HepG2 (cell line): Measurements from ENCODE around the gene RPS6KA3. TPM values are rescaled to one million over a fixed set of nuclear protein-coding genes. Genes with fewer than 3 reads are reported as not detected.

Experiments
- ATAC-seq: fragments of 200-7000 bp; cut with Tn5 transposase; 3 replicates; pipeline ENCODE4 v1.9.1; 2020; ENCODE audit warnings: mild to moderate bottlenecking, moderate library complexity
- BruUV-seq: library from RNA; stranded (reverse); fragments of 400-500 nt; replicated peaks from 2 replicates; lab custom pipeline; 2021; lab: Mats Ljungman, UMichigan
- CTCF ChIA-PET: fragments of 300-600 bp; formaldehyde crosslinking; extraction: SDS; loops from one replicate; lab custom pipeline; 2021; ENCODE audit warnings: low total read pairs, inconsistent platforms, low intra/inter-chr PET ratio; lab: Yijun Ruan, JAX
- POLR2A ChIA-PET: fragments of 350-600 bp; sonication (Branson Sonifier 250); formaldehyde crosslinking; loops from one replicate; lab custom pipeline; 2020; ENCODE audit warnings: antibody characterized with exemption, inconsistent platforms; lab: Yijun Ruan, JAX
- DNase-seq: peaks from one replicate; pipeline ENCODE4 v3.0.0-alpha.2; 2015; ENCODE audit warnings: low spot score
- FAIRE-seq: peaks from 3 replicates; lab custom pipeline; 2011; peaks lifted over from hg19 to GRCh38; lab: Jason Lieb, UNC
- H2AFZ ChIP-seq: one replicate; pipeline ENCODE4 v1.6.1; 2011; ENCODE audit warnings: low read length, inconsistent platforms
- H3K27ac ChIP-seq: fragments of 300-600 bp; 3 replicates; pipeline ENCODE4 v1.8.0; 2011; ENCODE audit warnings: mixed run types, mild to moderate bottlenecking, mixed read lengths, low read length, inconsistent platforms; ENCODE audit not compliant: insufficient read depth; ENCODE audit errors: extremely low read length
- H3K27me3 ChIP-seq, 2 experiments: fragments of 200-600 bp in 1 of 2; 2 replicates in 1 of 2; 3 replicates in 1 of 2; pipeline versions ENCODE4 v1.6.0 to v1.8.0; 2011; ENCODE audit warnings: low read length in 2 of 2, mild to moderate bottlenecking in 2 of 2, moderate library complexity in 2 of 2, inconsistent platforms in 1 of 2; ENCODE audit not compliant: insufficient read depth in 2 of 2, control insufficient read depth in 1 of 2
- H3K36me3 ChIP-seq, 2 experiments: fragments of 200-600 bp in 1 of 2; replicated peaks in 1 of 2; 2 replicates in 1 of 2; 3 replicates in 1 of 2; pipeline versions ENCODE4 v1.5.1 to v1.8.0; 2011; ENCODE audit warnings: low read length in 2 of 2, inconsistent platforms in 1 of 2; ENCODE audit not compliant: insufficient read depth in 2 of 2, control insufficient read depth in 1 of 2
- H3K4me1 ChIP-seq: 2 replicates; pipeline ENCODE4 v1.5.1; 2012; ENCODE audit warnings: low read length, inconsistent platforms; ENCODE audit not compliant: insufficient read depth
- H3K4me2 ChIP-seq: 2 replicates; pipeline ENCODE4 v1.6.0; 2011; ENCODE audit warnings: low read depth, low read length, inconsistent platforms
- H3K4me3 ChIP-seq, 3 experiments: fragments of 200-600 bp in 1 of 3; sonication (generic), shearing (Covaris generic) in 1 of 3; replicated peaks in 1 of 3; 2 replicates each; pipeline ENCODE4 v1.5.1; 2011 to 2016; ENCODE audit warnings: low read length in 3 of 3, inconsistent platforms in 2 of 3, low read depth in 2 of 3, mild to moderate bottlenecking in 2 of 3, control low read depth in 1 of 3, mixed read lengths in 1 of 3; ENCODE audit not compliant: insufficient read depth in 1 of 3
- H3K79me2 ChIP-seq: one replicate; pipeline ENCODE4 v1.6.1; 2011; ENCODE audit warnings: low read length, inconsistent platforms; ENCODE audit not compliant: insufficient read depth
- H3K9ac ChIP-seq: 2 replicates; pipeline ENCODE4 v1.6.0; 2011; ENCODE audit warnings: mild to moderate bottlenecking, low read depth, low read length, inconsistent platforms; ENCODE audit not compliant: insufficient read depth
- H3K9me3 ChIP-seq: 2 replicates; pipeline ENCODE4 v1.5.1; 2012; ENCODE audit warnings: mild to moderate bottlenecking, low read length
- H4K20me1 ChIP-seq: 2 replicates; pipeline ENCODE4 v1.6.0; 2011; ENCODE audit warnings: inconsistent platforms, mild to moderate bottlenecking, low read length, moderate library complexity; ENCODE audit not compliant: insufficient read depth
- ATF3 ChIP-seq: sonication (generic); formaldehyde crosslinking; IDR thresholded peaks from 2 replicates; pipeline ENCODE4 v1.4.0; 2020; ENCODE audit warnings: missing genetic modification reagents
- CBX2 ChIP-seq, 2 experiments: fragments of 200-600 bp in 1 of 2; sonication (generic); formaldehyde crosslinking in 1 of 2; IDR thresholded peaks; 2 replicates each; pipeline versions ENCODE4 v1.7.0 to v1.8.1; 2018 to 2022; ENCODE audit warnings: low read depth in 2 of 2, low read length in 1 of 2, mild to moderate bottlenecking in 1 of 2, missing genetic modification reagents in 1 of 2
- ELF3 ChIP-seq: IDR thresholded peaks from 2 replicates; pipeline ENCODE4 v1.6.1; 2016; ENCODE audit warnings: missing genetic modification reagents, missing compliant biosample characterization
- IKZF1 ChIP-seq: fragments of 450-650 bp; IDR thresholded peaks from 2 replicates; pipeline ENCODE4 v1.7.1; 2016
- KLF15 ChIP-seq: sonication (generic); formaldehyde crosslinking; IDR thresholded peaks from 2 replicates; pipeline ENCODE4 v1.8.1; 2023; ENCODE audit warnings: borderline replicate concordance, mild to moderate bottlenecking, inconsistent platforms, missing genetic modification reagents, mixed read lengths
- MAFG ChIP-seq: sonication (generic); formaldehyde crosslinking; IDR thresholded peaks from 2 replicates; pipeline ENCODE4 v1.5.1; 2020; ENCODE audit warnings: mild to moderate bottlenecking, missing genetic modification reagents
- MIER3 ChIP-seq: IDR thresholded peaks from 2 replicates; pipeline ENCODE4 v1.6.1; 2016; ENCODE audit warnings: missing compliant biosample characterization, borderline replicate concordance
- ZBTB10 ChIP-seq: sonication (generic); formaldehyde crosslinking; IDR thresholded peaks from 2 replicates; pipeline ENCODE4 v1.4.0; 2020; ENCODE audit warnings: missing genetic modification reagents, borderline replicate concordance
- ZFP1 ChIP-seq: IDR thresholded peaks from 2 replicates; pipeline ENCODE4 v1.6.1; 2016
- ZNF235 ChIP-seq: sonication (generic); formaldehyde crosslinking; IDR thresholded peaks from 2 replicates; pipeline ENCODE4 v1.8.1; 2023; ENCODE audit warnings: mild to moderate bottlenecking, missing genetic modification reagents, borderline replicate concordance
- ZNF256 ChIP-seq: sonication (generic); formaldehyde crosslinking; conservative IDR thresholded peaks from 2 replicates; pipeline ENCODE4 v1.4.0; 2020; ENCODE audit warnings: missing genetic modification reagents
- ZNF264 ChIP-seq: sonication (generic); formaldehyde crosslinking; IDR thresholded peaks from 2 replicates; pipeline ENCODE4 v1.4.0; 2020; ENCODE audit warnings: missing genetic modification reagents
- ZNF337 ChIP-seq: sonication (generic); formaldehyde crosslinking; IDR thresholded peaks from 2 replicates; pipeline ENCODE4 v1.5.1; 2020; ENCODE audit warnings: missing genetic modification reagents, low read depth, mild to moderate bottlenecking, borderline replicate concordance
- ZNF367 ChIP-seq: sonication (generic); formaldehyde crosslinking; IDR thresholded peaks from 2 replicates; pipeline ENCODE4 v1.4.0; 2020; ENCODE audit warnings: missing genetic modification reagents, borderline replicate concordance
- ZNF577 ChIP-seq: sonication (generic); formaldehyde crosslinking; IDR thresholded peaks from 2 replicates; pipeline ENCODE4 v1.4.0; 2020; ENCODE audit warnings: mild to moderate bottlenecking, low read depth, missing genetic modification reagents, borderline replicate concordance
- ZNF792 ChIP-seq: IDR thresholded peaks from 2 replicates; pipeline ENCODE4 v1.6.1; 2016
- ZNF891 ChIP-seq: sonication (generic); formaldehyde crosslinking; IDR thresholded peaks from 2 replicates; pipeline ENCODE4 v1.5.0; 2020; ENCODE audit warnings: mild to moderate bottlenecking, missing genetic modification reagents
- WGBS: methylation state at CpG from one replicate; pipeline ENCODE4 v1.1.6; 2017; ENCODE audit warnings: low lambda C conversion rate; 5-methylcytosine and 5-hydroxymethylcytosine counted together
- in situ Hi-C: cut with HindIII; loops from 2 replicates; pipeline ENCODE4 v1.10.0; 2017; ENCODE audit warnings: low pct_unique_long_range_greater_than_20kb; ENCODE audit not compliant: extremely low pct_ligation_motif_present
- intact Hi-C: fragments of 100-400 bp; cut with micrococcal nuclease; formaldehyde crosslinking; loops from one replicate; pipeline ENCODE4 v1.10.0; 2022; ENCODE audit not compliant: unreplicated experiment
- polyA plus RNA-seq, 8 experiments: library from polyadenylated mRNA; depleted of rRNA in 3 of 8; stranded (reverse) in 7 of 8; unstranded in 1 of 8; fragments of >200 nt; fragmentation: Illumina TruSeq in 4 of 8; extraction: Trizol in 4 of 8; gene quantifications; 2 replicates each; pipeline versions ENCODE4 v1.2.1 to v1.2.3, GENCODE V29; 2011 to 2016; ENCODE audit warnings: low read depth in 4 of 8, missing spikeins in 1 of 8, mixed read lengths in 1 of 8; ENCODE audit not compliant: insufficient read depth in 1 of 8
- total RNA-seq, 5 experiments: library from RNA; depleted of rRNA; stranded (reverse); fragments of >200 nt; fragmentation: Illumina TruSeq; extraction: Trizol; gene quantifications; 2 replicates each; pipeline ENCODE4 v1.2.3, GENCODE V29; 2016; ENCODE audit warnings: low read depth in 1 of 5

RPS6KA3 gene
- total and polyA plus RNA-seq, 2 of the 13 experiments (the other 11 are each of a cell fraction or from before 2014, with no cell fraction given), result 314 to 357 TPM

- FAIRE-seq (no peak), ATAC-seq (no peak), DNase-seq (no peak)
- in situ Hi-C loops (no loop called here), intact Hi-C loops (no loop called here)
- H3K79me2 ChIP-seq, result peaks cover 41% of the 10 kb centered on the region
- peak overlapping the region; percentile 70 for H3K4me2 ChIP-seq
- H3K9me3 ChIP-seq, result no peaks in the 10 kb centered on the region
- peak overlapping the region; percentile 80 to 89 (median 87); a peak in 5 of 6 replicates for H3K4me3 ChIP-seq
- H3K27ac ChIP-seq, result no peak overlapping the region
- H2AFZ ChIP-seq, result no peak overlapping the region
- ChIA-PET CTCF (no interaction called here), POLR2A (no interaction called here)
- peaks cover 26% of the 10 kb centered on the region for H4K20me1 ChIP-seq
- H3K4me1 ChIP-seq, result peaks cover 53% of the 10 kb centered on the region
- no TSS peak for BruUV-seq
- H3K9ac ChIP-seq, result peak overlapping the region; percentile 43; the same call in 1 of the 2 replicates
- TF ChIP-seq MIER3 (CRISPR knock-in tag), result no peak
- TF ChIP-seq IKZF1, result no peak
- 29% methylated on average over 2 of the region's 2 CpGs for WGBS
- peaks cover 4 to 12% of the 10 kb centered on the region in 2 experiments; a peak in 2 of 5 replicates for H3K36me3 ChIP-seq
- H3K27me3 ChIP-seq, result no peaks in the 10 kb centered on the region
Observed at GRCh38 chrX:20139966-20140365, 126.7 kb downstream of the RPS6KA3 start.

GRCh38 chrX:20135944-20136343 lies 130.8 kb downstream of the RPS6KA3 start:
- H3K27ac ChIP-seq, result no peak overlapping the region
- FAIRE-seq (no peak), ATAC-seq (no peak), DNase-seq (no peak)
- H3K9me3 ChIP-seq, result no peaks in the 10 kb centered on the region
- no peaks in the 10 kb centered on the region for H3K27me3 ChIP-seq
- no peak overlapping the region for H3K4me3 ChIP-seq
- peaks cover 26% of the 10 kb centered on the region for H4K20me1 ChIP-seq
- peaks cover 34% of the 10 kb centered on the region for H3K4me1 ChIP-seq
- in situ Hi-C loops, result no loop called here
- peaks cover 36% of the 10 kb centered on the region for H3K79me2 ChIP-seq
- ChIA-PET POLR2A (no interaction called here), CTCF (no interaction called here)
- no peak overlapping the region for H3K9ac ChIP-seq
- H3K36me3 ChIP-seq, result peaks cover 4 to 24% of the 10 kb centered on the region in 2 experiments; a peak in 4 of 5 replicates
- no TSS peak for BruUV-seq
- H2AFZ ChIP-seq, result no peak overlapping the region
- intact Hi-C loops, result no loop called here
- 90% methylated on average over 5 of the region's 5 CpGs for WGBS
- H3K4me2 ChIP-seq, result no peak overlapping the region
- TF ChIP-seq ATF3 (CRISPR knock-in tag), result no peak
- TF ChIP-seq ZNF577 (CRISPR knock-in tag), result no peak
- no peak for TF ChIP-seq ZNF337
- TF ChIP-seq KLF15, result no peak
- TF ChIP-seq MAFG (CRISPR knock-in tag), result no peak
- no peak for TF ChIP-seq ZBTB10
- no peak for TF ChIP-seq ZNF256
- TF ChIP-seq ZNF264 (CRISPR knock-in tag), result no peak
- TF ChIP-seq CBX2 (IDR thresholded peaks at IDR 0.05; ENCODE audit: low read depth, low read length), result no peak
- TF ChIP-seq CBX2 (CRISPR knock-in tag; IDR thresholded peaks at IDR 0.05; ENCODE audit: low read depth), result no peak
- TF ChIP-seq ZNF367 (CRISPR knock-in tag), result no peak
- no peak for TF ChIP-seq ZFP1
- TF ChIP-seq ZNF235 (CRISPR knock-in tag), result no peak
- no peak for TF ChIP-seq ZNF891 (CRISPR knock-in tag)
- TF ChIP-seq ZNF792 (CRISPR knock-in tag), result no peak
- TF ChIP-seq ELF3, result no peak
